Activated naive CD4-positive, alpha-beta T cell (primary cell): ENCODE results near the gene CPEB2.
"Not testable (repeated sequence)": the region's sequence is repeated elsewhere in the genome, so short reads cannot be mapped to it uniquely, and the experiment has no call there.

Experiments
- DNase-seq, 4 experiments: peaks; one replicate each; lab custom pipeline; 2025; lab: John Stamatoyannopoulos, UW

CPEB2 gene

DNA sequence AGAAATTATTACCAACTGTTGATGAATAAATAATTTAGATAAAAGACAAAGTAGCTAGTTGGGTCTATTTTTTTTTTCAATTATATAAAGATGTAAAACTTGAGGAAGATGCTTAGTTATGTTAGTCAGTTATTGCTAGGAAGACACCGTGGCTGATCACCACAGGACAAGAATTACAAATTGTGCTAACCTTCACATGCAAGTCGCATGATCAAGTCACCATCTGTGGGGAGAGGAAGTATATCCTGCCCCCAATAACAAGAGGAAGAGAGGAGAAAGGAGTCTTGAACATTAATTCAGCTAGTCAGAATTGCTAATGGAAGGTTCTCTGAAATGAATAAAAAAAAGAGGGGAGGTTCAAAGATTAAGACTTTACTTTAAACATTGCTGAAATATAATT, 52.3 kb downstream of the CPEB2 start:
- DNase-seq, result no peak

- no peak for DNase-seq
These were observed 57.9 kb downstream of the CPEB2 start for GRCh38 chr4:15060213-15060612.

- no peak for DNase-seq
These were observed 61.1 kb downstream of the CPEB2 start for GRCh38 chr4:15063341-15063740.

DNA sequence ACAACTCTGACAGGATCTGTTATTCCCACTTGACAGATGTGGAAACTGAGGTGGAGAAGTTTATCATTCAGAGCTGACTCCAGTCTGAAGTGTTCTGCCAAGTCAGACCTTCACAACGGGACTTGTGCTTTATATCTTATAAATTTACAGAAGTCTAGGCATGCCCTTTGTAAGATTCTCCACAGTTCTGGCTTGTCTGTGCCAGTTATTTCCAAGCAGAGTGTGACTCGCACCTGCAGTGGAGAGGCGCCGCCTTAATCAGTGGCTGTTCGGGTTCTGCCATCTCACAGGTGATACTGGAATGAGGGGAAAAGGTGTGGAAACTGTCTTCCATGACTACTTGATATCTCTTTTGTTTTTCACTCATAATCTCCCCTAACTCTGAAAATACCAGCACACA, 63.2 kb downstream of the CPEB2 start:
- DNase-seq, result no peak

DNA sequence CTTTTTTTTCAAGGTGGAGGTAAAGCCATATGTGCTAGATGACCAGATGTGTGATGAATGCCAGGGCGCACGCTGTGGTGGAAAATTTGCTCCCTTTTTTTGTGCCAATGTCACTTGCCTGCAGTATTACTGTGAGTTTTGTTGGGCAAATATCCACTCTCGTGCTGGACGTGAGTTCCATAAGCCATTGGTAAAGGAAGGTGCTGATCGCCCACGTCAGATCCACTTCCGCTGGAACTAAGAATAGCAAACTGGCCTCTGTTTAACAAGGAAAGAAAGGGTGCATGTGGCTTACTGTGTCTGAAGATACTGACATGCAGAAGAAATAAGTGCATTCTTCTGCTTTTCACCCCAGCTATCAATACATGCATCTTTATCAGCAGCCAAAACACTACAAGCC, 63.9 kb downstream of the CPEB2 start:
- no peak for DNase-seq

DNA sequence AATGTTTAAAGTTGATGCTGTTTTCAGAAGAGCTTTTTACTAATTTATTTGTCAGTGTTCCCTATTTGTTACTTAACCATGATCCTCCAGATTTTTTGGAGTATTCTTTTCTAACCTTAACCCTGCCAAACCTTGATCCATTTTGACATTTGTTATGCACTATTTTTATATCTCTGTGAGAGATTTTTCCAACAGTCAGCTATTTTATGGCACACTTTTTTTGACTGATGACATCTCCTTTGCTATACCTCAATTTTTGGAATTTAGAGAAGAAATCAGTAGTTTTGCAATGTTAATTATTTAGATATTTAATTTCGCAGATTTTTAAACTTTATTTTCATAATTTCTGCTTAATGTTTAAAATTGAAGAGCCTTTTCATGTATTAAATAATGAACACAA, 66.0 kb downstream of the CPEB2 start:
- DNase-seq, result no peak

- DNase-seq, result no peak
These were observed 73.6 kb downstream of the CPEB2 start for GRCh38 chr4:15075875-15076274.

DNA sequence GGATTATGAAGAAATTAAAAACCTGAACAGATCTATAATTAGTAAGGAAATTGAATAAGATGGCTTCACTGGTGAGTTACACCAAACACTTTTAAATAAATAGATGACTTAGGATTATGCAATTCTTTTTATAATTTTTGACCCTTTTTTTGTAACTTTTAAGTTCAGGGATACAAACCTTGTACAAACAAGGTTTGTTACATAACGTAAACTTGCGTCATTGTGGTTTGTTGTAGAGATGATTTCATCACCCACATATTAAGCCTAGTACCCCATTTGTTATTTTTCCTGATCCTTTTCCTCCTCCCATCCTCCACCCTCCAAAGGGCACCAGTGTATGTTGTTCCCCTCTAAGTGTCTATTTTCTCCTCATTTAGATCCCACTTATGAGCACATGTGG, 75.7 kb downstream of the CPEB2 start:
- no peak for DNase-seq

- no peak for DNase-seq
These were observed 76.7 kb downstream of the CPEB2 start for GRCh38 chr4:15078682-15079642.

- no peak for DNase-seq
These were observed 82.5 kb downstream of the CPEB2 start for GRCh38 chr4:15084780-15085179.

DNA sequence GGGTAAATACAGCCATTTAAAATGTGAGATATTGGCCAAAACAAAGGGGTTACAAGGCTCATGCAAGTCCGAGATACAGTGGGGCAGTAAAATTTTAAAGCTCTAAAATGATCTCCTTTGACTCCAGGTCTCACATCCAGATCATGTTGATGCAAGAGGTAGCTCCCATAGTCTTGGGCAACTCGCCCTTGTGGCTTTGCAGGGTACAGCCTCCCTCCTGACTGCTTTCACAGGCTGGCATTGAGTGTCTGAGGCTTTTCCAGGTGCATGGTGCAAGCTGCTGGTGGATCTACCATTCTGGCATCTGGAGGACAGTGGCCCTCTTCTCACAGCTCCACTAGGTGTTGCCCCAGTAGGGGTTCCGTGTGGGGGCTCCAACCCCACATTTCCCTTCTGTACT, 83.5 kb downstream of the CPEB2 start:
- DNase-seq, result not testable (repeated sequence)

DNA sequence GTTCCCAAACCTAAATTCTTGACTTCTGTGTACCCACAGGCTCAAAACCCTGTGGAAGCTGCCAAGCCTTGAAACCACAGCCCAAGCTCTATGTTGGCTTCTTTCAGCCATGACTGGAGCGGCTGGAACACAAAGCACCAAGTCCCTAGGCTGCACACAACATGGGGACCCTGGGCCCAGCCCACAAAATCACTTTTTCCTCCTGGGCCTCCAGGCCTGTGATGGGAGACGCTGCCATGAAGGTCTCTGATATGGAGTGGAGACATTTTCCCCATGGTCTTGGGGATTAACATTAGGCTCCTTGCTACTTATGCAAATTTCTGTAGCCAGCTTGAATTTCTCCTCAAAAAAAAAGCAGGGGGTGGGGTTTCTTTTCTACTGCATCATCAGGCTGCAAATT, 84.0 kb downstream of the CPEB2 start:
- DNase-seq, result not testable (repeated sequence)

DNA sequence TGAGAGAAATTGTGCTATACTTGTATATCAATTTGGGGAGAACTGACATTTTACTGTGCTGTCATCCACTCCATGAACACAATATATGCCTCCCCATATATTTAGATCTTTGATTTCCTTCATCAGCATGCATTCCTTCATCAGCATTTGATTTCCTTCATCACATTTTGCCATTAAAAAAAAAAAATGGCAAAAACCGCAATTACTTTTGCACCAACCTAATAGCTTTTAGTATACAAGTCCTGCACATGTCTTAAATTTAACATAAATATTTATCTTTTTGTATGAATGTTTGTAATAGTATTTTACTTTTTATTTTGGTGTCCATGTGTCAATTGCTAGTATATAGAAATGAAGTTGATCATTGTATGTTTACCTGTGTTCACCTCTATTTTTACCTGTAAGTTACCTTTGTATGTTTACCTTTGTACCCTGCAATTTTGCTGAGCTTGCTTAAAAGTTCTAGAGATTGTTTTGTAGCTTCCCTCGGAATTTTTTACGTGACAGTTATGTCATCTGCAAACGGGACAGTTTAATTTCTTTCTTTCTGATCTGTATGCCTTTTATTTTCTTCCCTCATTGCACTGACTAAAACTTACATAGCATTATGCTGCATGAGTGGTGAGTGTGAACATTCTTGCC, 86.2 kb downstream of the CPEB2 start:
- no peak for DNase-seq

GRCh38 chr4:15089979-15090378, 87.7 kb downstream of the CPEB2 start:
- no peak for DNase-seq

- no peak for DNase-seq
These were observed 98.1 kb downstream of the CPEB2 start for GRCh38 chr4:15100380-15100779.

DNA sequence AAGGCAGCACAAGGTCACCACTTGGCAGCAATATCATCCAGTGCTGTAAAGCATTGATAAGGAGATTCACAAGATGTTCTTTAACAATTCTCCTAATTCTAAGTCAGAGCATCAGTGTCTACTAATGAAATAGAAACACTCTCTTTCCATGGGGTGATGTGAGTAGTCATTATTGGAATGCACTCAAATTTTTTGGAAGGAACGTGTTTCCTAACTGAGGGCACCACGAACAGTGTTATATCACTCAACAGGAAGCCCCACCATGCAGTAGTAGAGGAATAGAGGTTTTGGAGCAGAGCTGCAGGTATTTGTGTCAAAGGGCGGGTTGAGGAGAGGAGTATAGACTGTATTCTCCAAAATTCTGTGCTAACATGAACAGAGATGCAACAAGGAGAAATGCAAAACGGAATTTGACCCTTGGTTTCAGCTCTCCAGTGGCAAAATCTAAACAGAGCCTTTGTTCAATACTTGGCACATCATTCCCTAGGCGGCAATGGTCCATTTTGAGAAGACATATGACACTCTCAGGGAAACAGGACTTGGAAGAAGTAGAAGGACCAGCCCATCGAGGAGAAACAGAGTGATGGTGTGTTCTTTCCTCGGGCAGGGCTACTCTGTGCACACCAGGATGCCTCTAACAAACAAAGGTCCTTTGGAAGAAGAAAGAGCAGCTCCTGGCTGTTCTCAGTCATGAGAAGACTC, 98.9 kb downstream of the CPEB2 start:
- no peak for DNase-seq

DNA sequence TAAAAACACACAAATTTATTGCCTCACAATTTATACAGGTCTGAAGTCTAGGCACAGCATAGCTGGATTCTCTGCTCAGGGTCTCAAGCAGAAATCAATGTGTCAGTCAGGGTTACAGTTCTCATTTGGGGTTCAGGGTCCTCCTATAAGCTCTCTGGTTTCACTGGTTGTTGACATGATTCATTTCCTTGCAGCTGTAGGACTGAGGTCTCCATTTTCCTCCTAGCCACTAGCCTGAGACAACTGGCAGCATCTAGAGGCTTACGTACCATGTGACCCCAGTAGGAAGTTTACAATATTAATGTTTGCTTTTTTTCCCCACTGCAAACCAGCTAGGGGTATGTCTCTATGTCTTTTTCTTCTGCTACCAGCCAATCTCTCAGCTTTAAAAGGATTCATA, 102.5 kb downstream of the CPEB2 start:
- no peak for DNase-seq

GRCh38 chr4:15106399-15106798, 104.1 kb downstream of the CPEB2 start:
- no peak for DNase-seq

DNA sequence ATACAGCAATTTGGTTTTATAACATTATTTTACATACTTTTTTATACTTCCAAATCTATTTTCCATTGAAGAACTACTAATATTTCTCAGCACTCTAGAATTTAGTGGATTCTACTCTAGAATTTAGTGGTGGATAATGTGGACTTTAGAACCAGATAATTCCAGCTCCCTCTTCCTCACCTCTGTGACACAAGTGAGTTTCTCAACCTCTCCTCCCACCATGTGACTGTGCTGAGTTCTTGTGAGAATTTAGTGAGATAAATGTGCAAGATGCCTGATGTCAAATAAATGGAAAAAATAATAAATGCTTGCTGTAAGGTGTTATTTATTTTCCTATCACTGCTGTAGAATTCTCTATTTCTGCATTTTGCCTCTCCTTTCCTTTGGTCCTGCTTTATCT, 107.3 kb downstream of the CPEB2 start:
- no peak for DNase-seq

DNA sequence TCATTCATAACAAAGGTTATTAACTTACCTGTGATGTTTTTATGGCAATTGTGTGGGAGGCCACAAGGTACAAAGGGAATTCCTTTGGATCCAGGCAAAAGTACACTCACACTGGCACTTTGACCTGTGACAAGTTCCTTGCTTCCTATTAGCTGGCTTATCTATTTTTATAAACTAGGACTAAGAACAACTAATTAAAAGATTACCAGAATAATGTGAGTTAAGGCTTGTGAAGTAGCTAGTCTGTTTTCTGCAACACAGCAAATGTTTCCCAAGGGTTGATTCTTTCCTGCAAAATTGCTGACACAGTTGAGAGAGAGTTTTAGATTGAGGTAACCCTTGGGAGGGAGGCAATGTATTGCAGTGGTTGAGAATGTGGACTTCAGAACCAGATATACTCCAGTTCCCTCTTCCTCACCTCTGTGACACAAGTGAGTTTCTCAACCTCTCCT, 107.9 kb downstream of the CPEB2 start:
- DNase-seq, result no peak

- no peak for DNase-seq
These were observed 114.3 kb downstream of the CPEB2 start for GRCh38 chr4:15116509-15117079.

- DNase-seq, result no peak
These were observed 115.1 kb downstream of the CPEB2 start for GRCh38 chr4:15117270-15117946.
